A673 (cell line): ENCODE data around the gene PHF21A. TPM values are rescaled to one million over a fixed set of nuclear protein-coding genes. Genes with fewer than 3 reads are reported as not detected.

ENCODE experiments used
- BruUV-seq: library from RNA; stranded (reverse); fragments of 400-500 nt; replicated peaks from 2 replicates; lab custom pipeline; 2021; lab: Mats Ljungman, UMichigan
- CTCF ChIA-PET: fragments of 300-600 bp; sonication (Branson Sonifier 250); formaldehyde crosslinking; loops from one replicate; lab custom pipeline; 2022; ENCODE audit warnings: antibody characterized with exemption; lab: Charles Lee
- POLR2A ChIA-PET: fragments of 300-600 bp; sonication (Branson Sonifier 250); formaldehyde crosslinking; loops from one replicate; lab custom pipeline; 2022; ENCODE audit warnings: antibody characterized with exemption; ENCODE audit not compliant: low non-redundant PET; lab: Charles Lee
- DNase-seq: peaks from one replicate; pipeline ENCODE4 v3.0.0-alpha.2; 2015; ENCODE audit warnings: low spot score
- H3K27ac ChIP-seq: fragments of 200-600 bp; sonication (generic); 2 replicates; pipeline ENCODE4 v1.5.1; 2016; ENCODE audit warnings: mixed run types, low read depth, mild to moderate bottlenecking, mixed read lengths, antibody characterized with exemption, low read length; ENCODE audit not compliant: poor library complexity, severe bottlenecking
- H3K27me3 ChIP-seq: fragments of 200-600 bp; sonication (generic); replicated peaks from 2 replicates; pipeline ENCODE4 v1.6.1; 2017; ENCODE audit warnings: mixed run types, low read depth, mild to moderate bottlenecking, mixed read lengths, antibody characterized with exemption, low read length; ENCODE audit not compliant: insufficient read depth, poor library complexity
- H3K36me3 ChIP-seq: fragments of 200-600 bp; sonication (generic); 2 replicates; pipeline ENCODE4 v1.6.1; 2016; ENCODE audit warnings: mixed run types, mild to moderate bottlenecking, mixed read lengths, antibody characterized with exemption, low read length; ENCODE audit not compliant: insufficient read depth, poor library complexity, severe bottlenecking
- H3K4me1 ChIP-seq: fragments of 200-600 bp; sonication (generic); 2 replicates; pipeline ENCODE4 v1.6.1; 2017; ENCODE audit warnings: mixed run types, mild to moderate bottlenecking, mixed read lengths, antibody characterized with exemption, low read length; ENCODE audit not compliant: insufficient read depth, poor library complexity, severe bottlenecking
- H3K4me3 ChIP-seq: fragments of 200-600 bp; sonication (generic); 2 replicates; pipeline ENCODE4 v1.5.1; 2016; ENCODE audit warnings: low read depth, mixed run types, mild to moderate bottlenecking, mixed read lengths, low read length; ENCODE audit not compliant: poor library complexity, severe bottlenecking
- H3K9me3 ChIP-seq: fragments of 200-600 bp; sonication (generic); 2 replicates; pipeline ENCODE4 v1.6.1; 2016; ENCODE audit warnings: mixed run types, low read depth, mild to moderate bottlenecking, mixed read lengths, antibody characterized with exemption, low read length; ENCODE audit not compliant: poor library complexity, severe bottlenecking
- CTCF ChIP-seq: fragments of 300-800, 200-600 bp; sonication (generic); conservative IDR thresholded peaks from 2 replicates; pipeline ENCODE4 v1.5.1; 2017; ENCODE audit warnings: low read depth, mild to moderate bottlenecking, antibody characterized with exemption, low read length, moderate library complexity, mixed read lengths
- EZH2 ChIP-seq: fragments of 200-600 bp; sonication (generic); IDR thresholded peaks from 2 replicates; pipeline ENCODE4 v1.6.1; 2017; ENCODE audit warnings: borderline replicate concordance, low read depth, mild to moderate bottlenecking, mixed read lengths, antibody characterized with exemption, low read length; ENCODE audit not compliant: poor library complexity, severe bottlenecking
- intact Hi-C: fragments of 100-400 bp; cut with micrococcal nuclease; formaldehyde crosslinking; loops from one replicate; pipeline ENCODE4 v1.10.0; 2022; ENCODE audit not compliant: unreplicated experiment
- total RNA-seq: library from RNA; stranded (reverse); gene quantifications from 2 replicates; pipeline ENCODE4 v1.2.3, GENCODE V29; 2021

Gene PHF21A
- total RNA-seq, 1 experiment from 2014 or later, result 77.2 TPM

- Histone ChIP-seq H3K4me1 (no peaks in the 10 kb centered on the region), H3K36me3 (no peaks in the 10 kb centered on the region), H3K4me3 (no peak overlapping the region), H3K27me3 (peaks cover 22% of the 10 kb centered on the region), H3K27ac (no peak overlapping the region), H3K9me3 (no peaks in the 10 kb centered on the region)
- ChIA-PET CTCF (no interaction called here), POLR2A (no interaction called here)
- intact Hi-C loops, result no loop called here
- no peak for TF ChIP-seq EZH2
- TF ChIP-seq CTCF, result no peak
- no TSS peak for BruUV-seq
- DNase-seq, result no peak
These were observed 39.9 kb upstream of the PHF21A start for GRCh38 chr11:46161201-46161600.

- Histone ChIP-seq H3K4me3 (no peak overlapping the region), H3K9me3 (no peaks in the 10 kb centered on the region), H3K4me1 (no peaks in the 10 kb centered on the region), H3K27me3 (peaks cover 22% of the 10 kb centered on the region), H3K27ac (no peak overlapping the region), H3K36me3 (no peaks in the 10 kb centered on the region)
- ChIA-PET CTCF (interaction anchor here (0.6 kb wide), 1 partner anchor 198 kb away, joined by 15 read pairs; no protein-coding TSS in a partner anchor), POLR2A (no interaction called here)
- BruUV-seq, result no TSS peak
- no peak for DNase-seq
- intact Hi-C loops, result no loop called here
- TF ChIP-seq CTCF (no peak), EZH2 (no peak)
These were observed 38.8 kb upstream of the PHF21A start for GRCh38 chr11:46160100-46160499.

- BruUV-seq, result no TSS peak
- Histone ChIP-seq H3K36me3 (no peaks in the 10 kb centered on the region), H3K27me3 (peaks cover 22% of the 10 kb centered on the region), H3K4me3 (no peak overlapping the region), H3K9me3 (no peaks in the 10 kb centered on the region), H3K4me1 (no peaks in the 10 kb centered on the region), H3K27ac (no peak overlapping the region)
- DNase-seq, result no peak
- ChIA-PET CTCF (interaction anchor here (0.6 kb wide), 1 partner anchor 198 kb away, joined by 15 read pairs; no protein-coding TSS in a partner anchor), POLR2A (no interaction called here)
- TF ChIP-seq EZH2 (no peak), CTCF (no peak)
- intact Hi-C loops, result no loop called here
These were observed 38.4 kb upstream of the PHF21A start for GRCh38 chr11:46159680-46160079.
